KOPT-K1 (cell line): ENCODE data around the gene IDI2.
"Not testable (repeated sequence)": the region's sequence is repeated elsewhere in the genome, so short reads cannot be mapped to it uniquely, and the experiment has no call there.

Experiments used
- H3K27ac ChIP-seq: fragments of 200-600 bp; sonication (generic); 2 replicates; pipeline ENCODE4 v1.5.1; 2016; ENCODE audit warnings: antibody characterized with exemption, mild to moderate bottlenecking, low read depth, low read length; ENCODE audit not compliant: poor library complexity, severe bottlenecking
- H3K36me3 ChIP-seq: fragments of 200-600 bp; sonication (generic); 2 replicates; pipeline ENCODE4 v1.5.1; 2017; ENCODE audit warnings: antibody characterized with exemption, mild to moderate bottlenecking, low read length, moderate library complexity; ENCODE audit not compliant: insufficient read depth
- H3K9me3 ChIP-seq: fragments of 200-600 bp; sonication (generic); 2 replicates; pipeline ENCODE4 v1.5.1; 2017; ENCODE audit warnings: antibody characterized with exemption, low read length, mild to moderate bottlenecking; ENCODE audit not compliant: insufficient read depth, poor library complexity, severe bottlenecking

IDI2 gene

DNA sequence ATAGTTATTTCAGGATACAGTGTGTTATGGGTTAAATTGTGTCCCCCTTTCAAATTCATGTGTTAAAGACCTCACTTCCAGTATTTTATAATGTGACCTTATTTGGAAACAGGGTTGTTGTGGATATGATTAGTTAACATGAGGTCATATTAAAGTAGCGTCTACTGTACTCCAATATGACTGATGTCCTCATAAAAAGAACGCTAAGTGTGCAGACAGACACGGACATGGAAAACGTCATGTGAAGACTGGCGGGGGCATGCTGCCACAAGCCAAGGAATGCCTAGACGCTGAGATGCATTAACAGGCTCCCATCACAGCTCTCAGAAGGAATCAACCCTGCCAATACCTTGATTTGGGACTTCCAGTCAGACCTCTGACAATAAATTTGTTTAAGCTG is 29.0 kb upstream of the IDI2 start:
- H3K27ac ChIP-seq = peak overlapping the region; percentile 90

GRCh38 chr10:1050554-1050953 is 24.9 kb upstream of the IDI2 start:
- Histone ChIP-seq H3K9me3 (no peaks in the 10 kb centered on the region), H3K36me3 (peaks cover 55% of the 10 kb centered on the region), H3K27ac (peak overlapping the region; percentile 18)

More for the DNA sequence above, 29.0 kb upstream of the IDI2 start:
- no peaks in the 10 kb centered on the region for H3K9me3 ChIP-seq
- H3K36me3 ChIP-seq = peaks cover 53% of the 10 kb centered on the region

GRCh38 chr10:1050145-1050544 is 24.5 kb upstream of the IDI2 start:
- H3K36me3 ChIP-seq = peaks cover 59% of the 10 kb centered on the region
- no peaks in the 10 kb centered on the region for H3K9me3 ChIP-seq
- H3K27ac ChIP-seq = peak overlapping the region; percentile 89

GRCh38 chr10:1049425-1049958 is 23.8 kb upstream of the IDI2 start:
- peaks cover 59% of the 10 kb centered on the region for H3K36me3 ChIP-seq
- peak overlapping the region; percentile 89 for H3K27ac ChIP-seq
- no peaks in the 10 kb centered on the region for H3K9me3 ChIP-seq

DNA sequence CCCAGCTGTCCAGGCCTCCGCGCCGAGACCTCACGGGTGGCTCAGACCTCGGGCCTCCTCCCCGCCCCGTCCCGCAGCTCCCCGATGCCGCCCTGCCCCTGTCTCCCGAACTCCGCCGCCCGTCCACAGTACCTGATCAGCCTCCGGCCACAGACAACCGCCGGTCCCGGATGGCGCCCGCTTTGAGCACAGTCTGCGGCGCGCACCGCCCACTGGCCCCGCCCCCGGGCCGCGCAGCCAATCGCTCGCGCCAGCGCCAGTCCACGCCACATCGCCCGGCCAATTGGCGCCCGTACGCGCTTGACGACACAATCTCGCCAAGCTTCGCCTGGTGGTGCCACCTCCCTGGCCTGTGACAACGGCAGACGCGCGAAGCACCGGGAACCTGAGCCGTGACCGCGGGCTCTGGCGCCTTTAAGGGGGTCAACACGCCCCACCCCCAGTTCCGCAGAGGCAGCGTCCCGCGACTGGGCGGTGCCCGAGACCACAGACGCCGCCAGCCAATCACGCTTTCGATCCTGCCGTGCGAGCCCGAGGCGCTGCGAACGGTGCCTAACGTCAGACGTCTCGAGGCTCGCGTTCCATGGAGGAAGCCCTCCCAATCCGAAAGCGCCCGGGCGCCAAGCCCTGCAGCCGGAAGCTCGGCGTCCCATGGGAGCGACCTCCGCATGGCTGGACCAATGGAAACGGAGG is 23.2 kb upstream of the IDI2 start, which contains the start of gene IDI1:
Gene IDI1 (minus strand): TSS at position 388 of the 693 bp plus-strand sequence. CDS start 116 bp downstream, at position 272.
- H3K9me3 ChIP-seq = no peaks in the 10 kb centered on the region
- peaks cover 59% of the 10 kb centered on the region for H3K36me3 ChIP-seq
- peak within 1 kb of the TSS; percentile 89 for H3K27ac ChIP-seq

DNA sequence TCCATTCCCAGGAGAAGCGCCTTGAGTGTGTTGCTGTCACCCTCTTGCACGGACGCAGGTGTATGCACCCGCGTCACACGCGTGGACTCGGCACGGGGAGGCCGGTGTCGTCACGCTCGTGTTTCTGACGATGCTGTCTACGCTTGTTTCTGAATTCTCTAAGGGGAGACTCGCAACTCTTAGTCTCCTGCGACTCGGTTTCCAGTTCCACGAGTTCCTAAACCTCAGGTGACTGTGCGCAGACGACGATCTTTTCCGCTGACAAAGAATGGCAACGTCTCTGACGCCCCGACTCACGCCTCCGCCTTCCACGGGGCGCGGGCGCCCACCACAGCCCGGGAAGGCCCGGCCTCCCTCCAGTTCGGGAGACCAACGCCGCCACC is 22.7 kb upstream of the IDI2 start:
- no peaks in the 10 kb centered on the region for H3K9me3 ChIP-seq
- peak overlapping the region; percentile 89 for H3K27ac ChIP-seq
- H3K36me3 ChIP-seq = peaks cover 59% of the 10 kb centered on the region

- Histone ChIP-seq H3K36me3 (peaks cover 59% of the 10 kb centered on the region), H3K9me3 (no peaks in the 10 kb centered on the region), H3K27ac (peak overlapping the region; percentile 89)
These were observed 22.3 kb upstream of the IDI2 start for GRCh38 chr10:1047937-1048336.

GRCh38 chr10:1045415-1045814 is 19.8 kb upstream of the IDI2 start:
- Histone ChIP-seq H3K36me3 (peaks cover 59% of the 10 kb centered on the region), H3K9me3 (no peaks in the 10 kb centered on the region), H3K27ac (no peak overlapping the region)

- Histone ChIP-seq H3K36me3 (peaks cover 64% of the 10 kb centered on the region), H3K27ac (no peak overlapping the region), H3K9me3 (no peaks in the 10 kb centered on the region)
These were observed 19.3 kb upstream of the IDI2 start for GRCh38 chr10:1044964-1045363.

- Histone ChIP-seq H3K27ac (no peak overlapping the region), H3K36me3 (peaks cover 72% of the 10 kb centered on the region), H3K9me3 (no peaks in the 10 kb centered on the region)
These were observed 18.5 kb upstream of the IDI2 start for GRCh38 chr10:1044146-1044545.

DNA sequence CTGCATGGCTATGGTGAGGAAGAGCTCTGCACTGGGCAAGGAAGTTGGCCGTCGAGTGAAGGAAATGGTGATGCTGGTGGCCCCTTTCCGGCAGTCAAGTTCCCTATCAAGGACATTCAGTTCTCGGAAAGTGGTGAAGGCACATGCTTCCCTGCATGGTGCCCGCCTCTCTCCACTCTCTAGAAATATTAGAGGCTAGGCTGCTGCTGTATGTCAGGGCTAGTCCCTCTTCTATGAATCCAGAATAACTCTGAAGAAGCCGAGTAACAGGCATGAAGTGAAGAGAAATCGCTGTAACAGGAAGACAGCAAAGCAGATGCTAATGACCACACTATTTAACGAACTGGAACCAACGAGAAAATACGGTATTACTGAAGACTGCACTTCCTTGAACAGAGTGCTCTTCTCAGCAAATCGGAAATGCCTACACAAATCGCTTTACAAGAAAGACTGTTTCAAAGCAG is 17.9 kb upstream of the IDI2 start:
- peaks cover 76% of the 10 kb centered on the region for H3K36me3 ChIP-seq
- H3K27ac ChIP-seq = no peak overlapping the region
- no peaks in the 10 kb centered on the region for H3K9me3 ChIP-seq

- Histone ChIP-seq H3K36me3 (peaks cover 97% of the 10 kb centered on the region), H3K27ac (no peak overlapping the region), H3K9me3 (no peaks in the 10 kb centered on the region)
These were observed 15.9 kb upstream of the IDI2 start for GRCh38 chr10:1041514-1041913.

GRCh38 chr10:1040133-1040532 is 14.5 kb upstream of the IDI2 start:
- no peak overlapping the region for H3K27ac ChIP-seq
- peaks cover 88% of the 10 kb centered on the region for H3K36me3 ChIP-seq
- no peaks in the 10 kb centered on the region for H3K9me3 ChIP-seq

GRCh38 chr10:1038769-1039168 is 13.1 kb upstream of the IDI2 start:
- peaks cover 74% of the 10 kb centered on the region for H3K36me3 ChIP-seq

GRCh38 chr10:1037098-1037497 is 11.4 kb upstream of the IDI2 start:
- H3K27ac ChIP-seq = no peak overlapping the region
- H3K9me3 ChIP-seq = no peaks in the 10 kb centered on the region
- H3K36me3 ChIP-seq = peaks cover 57% of the 10 kb centered on the region

More at GRCh38 chr10:1038769-1039168, 13.1 kb upstream of the IDI2 start:
- H3K9me3 ChIP-seq, H3K27ac ChIP-seq: not testable (repeated sequence)

- Histone ChIP-seq H3K27ac (no peak overlapping the region), H3K36me3 (peaks cover 50% of the 10 kb centered on the region), H3K9me3 (no peaks in the 10 kb centered on the region)
These were observed 10.7 kb upstream of the IDI2 start for GRCh38 chr10:1036341-1036791.
